Spinal cord (tissue), 10 donors: ENCODE results near the gene MS4A4A. TPM values are rescaled to one million over a fixed set of nuclear protein-coding genes. Genes with fewer than 3 reads are reported as not detected.

Source experiments
- DNase-seq, 6 donors: peaks; one replicate each; pipeline versions ENCODE4 v3.0.0 to v3.0.0-alpha.2; 2013 to 2015; ENCODE audit warnings: low spot score in 6 of 6, low read depth in 4 of 6
- H3K27ac ChIP-seq: one replicate; pipeline ENCODE4 v1.5.1; 2013; ENCODE audit warnings: low read depth, low read length, control low read depth
- H3K27me3 ChIP-seq: one replicate; pipeline ENCODE4 v1.6.1; 2013; ENCODE audit warnings: low read length; ENCODE audit not compliant: control insufficient read depth, insufficient read depth
- H3K36me3 ChIP-seq: one replicate; pipeline ENCODE4 v1.6.1; 2013; ENCODE audit warnings: low read length; ENCODE audit not compliant: control insufficient read depth, insufficient read depth
- H3K4me1 ChIP-seq: one replicate; pipeline ENCODE4 v1.6.1; 2013; ENCODE audit warnings: low read length; ENCODE audit not compliant: control insufficient read depth, insufficient read depth
- H3K4me3 ChIP-seq: one replicate; pipeline ENCODE4 v1.5.1; 2013; ENCODE audit warnings: low read depth, low read length, control low read depth
- H3K9me3 ChIP-seq: one replicate; pipeline ENCODE4 v1.6.1; 2013; ENCODE audit warnings: low read length; ENCODE audit not compliant: control insufficient read depth, insufficient read depth
- WGBS: methylation state at CpG from one replicate; pipeline ENCODE4 v1.1.5; 2013; ENCODE audit warnings: missing lambda C conversion rate; ENCODE audit not compliant: insufficient coverage; 5-methylcytosine and 5-hydroxymethylcytosine counted together
- polyA plus RNA-seq, 2 donors: library from polyadenylated mRNA; unstranded; fragments of 120-200 nt; gene quantifications; one replicate each; pipeline ENCODE4 v1.2.1, GENCODE V29; 2013; ENCODE audit not compliant: insufficient read length in 2 of 2
- total RNA-seq, 2 donors: library from RNA; depleted of rRNA in 1 of 2; stranded (reverse); fragments of 120-200 nt in 1 of 2; fragments of >200 nt in 1 of 2; gene quantifications; one replicate each; pipeline versions ENCODE4 v1.2.3 to v1.2.4, GENCODE V29; 2013 to 2014
- donor health status: healthy.

Gene MS4A4A
- total and polyA plus RNA-seq, 4 donors = 2.3 to 11.0 (median 6.6) TPM

- H3K9me3 ChIP-seq = no peaks in the 10 kb centered on the region
- H3K27me3 ChIP-seq = no peaks in the 10 kb centered on the region
- no peak for DNase-seq
- no peaks in the 10 kb centered on the region for H3K4me1 ChIP-seq
- no peak overlapping the region for H3K27ac ChIP-seq
- H3K4me3 ChIP-seq = no peak overlapping the region
- WGBS = no CpG with 5 or more reads among the region's 3 CpGs
- H3K36me3 ChIP-seq = no peaks in the 10 kb centered on the region
Observed at GRCh38 chr11:60339356-60339755, 58.9 kb downstream of the MS4A4A start.

GRCh38 chr11:60343094-60343704 lies 62.7 kb downstream of the MS4A4A start:
- no CpG with 5 or more reads among the region's 10 CpGs for WGBS

GRCh38 chr11:60344146-60344545 lies 63.7 kb downstream of the MS4A4A start:
- H3K4me1 ChIP-seq = no peaks in the 10 kb centered on the region
- H3K27ac ChIP-seq = no peak overlapping the region
- no peaks in the 10 kb centered on the region for H3K36me3 ChIP-seq
- H3K27me3 ChIP-seq = no peaks in the 10 kb centered on the region
- peak in 1 of 6 donors; percentile 16 for DNase-seq
- no peak overlapping the region for H3K4me3 ChIP-seq
- WGBS = no CpG with 5 or more reads among the region's 2 CpGs
- H3K9me3 ChIP-seq = no peaks in the 10 kb centered on the region

More at GRCh38 chr11:60343094-60343704, 62.7 kb downstream of the MS4A4A start:
- Histone ChIP-seq H3K36me3 (no peaks in the 10 kb centered on the region), H3K4me3 (no peak overlapping the region), H3K27me3 (no peaks in the 10 kb centered on the region), H3K9me3 (no peaks in the 10 kb centered on the region), H3K4me1 (no peaks in the 10 kb centered on the region), H3K27ac (no peak overlapping the region)
- DNase-seq = no peak

GRCh38 chr11:60345489-60345888 lies 65.0 kb downstream of the MS4A4A start:
- no peaks in the 10 kb centered on the region for H3K27me3 ChIP-seq
- no peaks in the 10 kb centered on the region for H3K9me3 ChIP-seq
- peak in 1 of 6 donors; percentile 15 for DNase-seq
- H3K36me3 ChIP-seq = no peaks in the 10 kb centered on the region
- no peaks in the 10 kb centered on the region for H3K4me1 ChIP-seq
- no peak overlapping the region for H3K4me3 ChIP-seq
- H3K27ac ChIP-seq = no peak overlapping the region

- no peaks in the 10 kb centered on the region for H3K36me3 ChIP-seq
- DNase-seq = no peak
- no peaks in the 10 kb centered on the region for H3K27me3 ChIP-seq
- no peak overlapping the region for H3K27ac ChIP-seq
- no peaks in the 10 kb centered on the region for H3K9me3 ChIP-seq
- no peaks in the 10 kb centered on the region for H3K4me1 ChIP-seq
- 100% methylated on average over 1 of the region's 2 CpGs for WGBS
- no peak overlapping the region for H3K4me3 ChIP-seq
Observed at GRCh38 chr11:60347084-60347797, 66.8 kb downstream of the MS4A4A start.

- 70% methylated on average over 2 of the region's 2 CpGs for WGBS
- no peaks in the 10 kb centered on the region for H3K36me3 ChIP-seq
- H3K4me1 ChIP-seq = no peaks in the 10 kb centered on the region
- peak in 1 of 6 donors; percentile 14 for DNase-seq
- no peaks in the 10 kb centered on the region for H3K27me3 ChIP-seq
- no peak overlapping the region for H3K27ac ChIP-seq
- no peak overlapping the region for H3K4me3 ChIP-seq
- no peaks in the 10 kb centered on the region for H3K9me3 ChIP-seq
Observed at GRCh38 chr11:60348116-60348515, 67.7 kb downstream of the MS4A4A start.

- Histone ChIP-seq H3K27me3 (no peaks in the 10 kb centered on the region), H3K27ac (no peak overlapping the region), H3K36me3 (no peaks in the 10 kb centered on the region), H3K9me3 (no peaks in the 10 kb centered on the region), H3K4me3 (no peak overlapping the region), H3K4me1 (no peaks in the 10 kb centered on the region)
- DNase-seq = no peak
- WGBS = 75% methylated on average over 1 of the region's 1 CpG
Observed at GRCh38 chr11:60349990-60350389, 69.5 kb downstream of the MS4A4A start.

- no peaks in the 10 kb centered on the region for H3K27me3 ChIP-seq
- H3K4me3 ChIP-seq = no peak overlapping the region
- H3K9me3 ChIP-seq = peaks cover 2% of the 10 kb centered on the region
- H3K4me1 ChIP-seq = no peaks in the 10 kb centered on the region
- WGBS = no CpG with 5 or more reads among the region's 2 CpGs
- no peak for DNase-seq
- H3K27ac ChIP-seq = no peak overlapping the region
- no peaks in the 10 kb centered on the region for H3K36me3 ChIP-seq
Observed at GRCh38 chr11:60357771-60358170, 77.3 kb downstream of the MS4A4A start.
